Progenitor cell of endocrine pancreas (in vitro differentiated cells): Measurements from ENCODE around the gene PLEKHO2. TPM values are rescaled to one million over a fixed set of nuclear protein-coding genes. Genes with fewer than 3 reads are reported as not detected.

Experiments
- DNase-seq: peaks from one replicate; pipeline ENCODE4 v3.0.0; 2021; ENCODE audit warnings: low spot score; ENCODE audit not compliant: unreplicated experiment
- H3K27ac Mint-ChIP-seq: 2 replicates; pipeline ENCODE4 v1.8.0; 2021; ENCODE audit warnings: mild to moderate bottlenecking, moderate library complexity, mixed read lengths
- H3K27me3 Mint-ChIP-seq: 2 replicates; pipeline ENCODE4 v1.8.0; 2021; ENCODE audit warnings: mixed read lengths
- H3K36me3 Mint-ChIP-seq: 2 replicates; pipeline ENCODE4 v1.8.0; 2022; ENCODE audit warnings: mixed read lengths; ENCODE audit not compliant: insufficient read depth
- H3K4me1 Mint-ChIP-seq: 2 replicates; pipeline ENCODE4 v1.8.0; 2021; ENCODE audit warnings: low read depth, mixed read lengths
- H3K4me3 Mint-ChIP-seq: 2 replicates; pipeline ENCODE4 v1.8.0; 2021; ENCODE audit warnings: low read depth, mild to moderate bottlenecking, moderate library complexity, mixed read lengths
- H3K9me3 Mint-ChIP-seq: 2 replicates; pipeline ENCODE4 v1.8.0; 2021; ENCODE audit warnings: low read depth, mixed read lengths
- CTCF ChIP-seq: fragments of 200-600 bp; sonication (generic); IDR thresholded peaks from one replicate; pipeline ENCODE4 v1.5.0; 2021; ENCODE audit warnings: antibody characterized with exemption, mild to moderate bottlenecking; ENCODE audit not compliant: unreplicated experiment
- total RNA-seq: library from RNA; stranded (reverse); gene quantifications from 2 replicates; pipeline ENCODE4 v1.2.1, GENCODE V29; 2021

The PLEKHO2 gene
- total RNA-seq, 1 donor from 2014 or later, result 9.6 TPM

- no peak overlapping the region for H3K27ac Mint-ChIP-seq
- no peaks in the 10 kb centered on the region for H3K36me3 Mint-ChIP-seq
- no peak for DNase-seq
- H3K4me1 Mint-ChIP-seq, result peaks cover 12% of the 10 kb centered on the region
- TF ChIP-seq CTCF, result no peak
- H3K9me3 Mint-ChIP-seq, result no peaks in the 10 kb centered on the region
- no peaks in the 10 kb centered on the region for H3K27me3 Mint-ChIP-seq
- no peak overlapping the region for H3K4me3 Mint-ChIP-seq
These were observed 35.7 kb downstream of the PLEKHO2 start for GRCh38 chr15:64877435-64877834.

- Mint-ChIP-seq H3K4me1 (peaks cover 12% of the 10 kb centered on the region), H3K27me3 (peaks cover 3% of the 10 kb centered on the region), H3K4me3 (no peak overlapping the region), H3K9me3 (no peaks in the 10 kb centered on the region), H3K27ac (no peak overlapping the region), H3K36me3 (no peaks in the 10 kb centered on the region)
- no peak for DNase-seq
- TF ChIP-seq CTCF, result no peak
These were observed 37.0 kb downstream of the PLEKHO2 start for GRCh38 chr15:64878705-64879104.

- DNase-seq, result no peak
- H3K4me1 Mint-ChIP-seq, result no peaks in the 10 kb centered on the region
- no peaks in the 10 kb centered on the region for H3K36me3 Mint-ChIP-seq
- TF ChIP-seq CTCF, result no peak
- peaks cover 3% of the 10 kb centered on the region for H3K27me3 Mint-ChIP-seq
- H3K27ac Mint-ChIP-seq, result no peak overlapping the region
- no peak overlapping the region for H3K4me3 Mint-ChIP-seq
- no peaks in the 10 kb centered on the region for H3K9me3 Mint-ChIP-seq
These were observed 41.4 kb downstream of the PLEKHO2 start for GRCh38 chr15:64883100-64883581.

- DNase-seq, result no peak
- no peak for TF ChIP-seq CTCF
- Mint-ChIP-seq H3K9me3 (no peaks in the 10 kb centered on the region), H3K4me1 (no peaks in the 10 kb centered on the region), H3K27ac (no peak overlapping the region), H3K36me3 (no peaks in the 10 kb centered on the region), H3K4me3 (no peak overlapping the region), H3K27me3 (peaks cover 3% of the 10 kb centered on the region)
These were observed 42.3 kb downstream of the PLEKHO2 start for GRCh38 chr15:64883997-64884511.

- no peak overlapping the region for H3K4me3 Mint-ChIP-seq
- no peaks in the 10 kb centered on the region for H3K36me3 Mint-ChIP-seq
- TF ChIP-seq CTCF, result no peak
- no peaks in the 10 kb centered on the region for H3K4me1 Mint-ChIP-seq
- no peaks in the 10 kb centered on the region for H3K9me3 Mint-ChIP-seq
- no peak for DNase-seq
- no peak overlapping the region for H3K27ac Mint-ChIP-seq
- H3K27me3 Mint-ChIP-seq, result peaks cover 3% of the 10 kb centered on the region
These were observed 43.0 kb downstream of the PLEKHO2 start for GRCh38 chr15:64884679-64885078.
